ENCODE data around the gene EFCAB11.

DNA sequence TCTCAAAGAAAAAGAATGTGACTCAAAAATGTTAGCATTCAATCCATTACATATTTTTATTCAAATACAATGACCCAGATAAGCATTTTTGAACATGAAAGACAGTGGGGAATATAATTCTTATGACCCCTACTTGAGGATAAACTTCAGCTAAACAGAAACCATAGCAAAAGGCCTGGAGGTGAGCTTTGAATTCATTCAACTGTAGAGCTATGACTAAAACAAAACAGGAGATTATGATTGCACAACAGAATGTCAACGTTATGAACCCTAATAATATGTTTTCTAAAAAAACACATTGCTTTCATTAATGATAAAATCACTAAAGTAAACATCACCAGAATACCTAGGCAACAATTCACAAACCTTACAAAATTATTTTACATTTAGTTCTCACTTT lies 27.8 kb downstream of the EFCAB11 start:
- TF ChIP-seq, protein P1, sequence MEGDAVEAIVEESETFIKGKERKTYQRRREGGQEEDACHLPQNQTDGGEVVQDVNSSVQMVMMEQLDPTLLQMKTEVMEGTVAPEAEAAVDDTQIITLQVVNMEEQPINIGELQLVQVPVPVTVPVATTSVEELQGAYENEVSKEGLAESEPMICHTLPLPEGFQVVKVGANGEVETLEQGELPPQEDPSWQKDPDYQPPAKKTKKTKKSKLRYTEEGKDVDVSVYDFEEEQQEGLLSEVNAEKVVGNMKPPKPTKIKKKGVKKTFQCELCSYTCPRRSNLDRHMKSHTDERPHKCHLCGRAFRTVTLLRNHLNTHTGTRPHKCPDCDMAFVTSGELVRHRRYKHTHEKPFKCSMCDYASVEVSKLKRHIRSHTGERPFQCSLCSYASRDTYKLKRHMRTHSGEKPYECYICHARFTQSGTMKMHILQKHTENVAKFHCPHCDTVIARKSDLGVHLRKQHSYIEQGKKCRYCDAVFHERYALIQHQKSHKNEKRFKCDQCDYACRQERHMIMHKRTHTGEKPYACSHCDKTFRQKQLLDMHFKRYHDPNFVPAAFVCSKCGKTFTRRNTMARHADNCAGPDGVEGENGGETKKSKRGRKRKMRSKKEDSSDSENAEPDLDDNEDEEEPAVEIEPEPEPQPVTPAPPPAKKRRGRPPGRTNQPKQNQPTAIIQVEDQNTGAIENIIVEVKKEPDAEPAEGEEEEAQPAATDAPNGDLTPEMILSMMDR (conservative IDR thresholded peaks at IDR 0.05 in 1 of 2, IDR thresholded peaks at IDR 0.05 in 1 of 2; ENCODE audit: low read depth in 1 of 2, low read length in 2 of 2), result no peak
- TF ChIP-seq EZH2 (IDR thresholded peaks at IDR 0.05; ENCODE audit: low read length, missing control alignments), result no peak

All from fibroblast of lung (primary cell).